Astrocyte of the cerebellum (primary cell): Measurements from ENCODE around the gene UBXN1.
A peak's percentile ranks its signal among the peaks of the same experiment; 100 is the strongest.

ENCODE experiments used
- DNase-seq: peaks from one replicate; pipeline ENCODE4 v3.0.0-alpha.2; 2011; ENCODE audit warnings: low read depth
- H3K4me3 ChIP-seq: 2 replicates; pipeline ENCODE4 v1.5.1; 2011; ENCODE audit warnings: mild to moderate bottlenecking, low read depth, low read length, moderate library complexity
- CTCF ChIP-seq: IDR thresholded peaks from 2 replicates; pipeline ENCODE4 v1.5.1; 2012; ENCODE audit warnings: low read length, low read depth, moderate library complexity, mild to moderate bottlenecking; ENCODE audit errors: missing control alignments
- in situ Hi-C: cut with HindIII; loops from 2 replicates; pipeline ENCODE4 v1.10.0; 2017; ENCODE audit warnings: low sequenced_read_pairs

The UBXN1 gene

GRCh38 chr11:62716206-62716605 lies 37.3 kb upstream of the UBXN1 start:
- no peak for DNase-seq
- TF ChIP-seq CTCF: no peak
- in situ Hi-C loops: no loop called here
- H3K4me3 ChIP-seq: no peak overlapping the region

- TF ChIP-seq CTCF: no peak
- in situ Hi-C loops: no loop called here
These were observed 36.6 kb upstream of the UBXN1 start for GRCh38 chr11:62715150-62716130.

GRCh38 chr11:62713343-62713742 lies 34.5 kb upstream of the UBXN1 start:
- no peak for TF ChIP-seq CTCF
- in situ Hi-C loops: no loop called here
- no peak for DNase-seq
- no peak overlapping the region for H3K4me3 ChIP-seq

More at GRCh38 chr11:62715150-62716130, 36.6 kb upstream of the UBXN1 start:
- no peak overlapping the region for H3K4me3 ChIP-seq
- no peak for DNase-seq

DNA sequence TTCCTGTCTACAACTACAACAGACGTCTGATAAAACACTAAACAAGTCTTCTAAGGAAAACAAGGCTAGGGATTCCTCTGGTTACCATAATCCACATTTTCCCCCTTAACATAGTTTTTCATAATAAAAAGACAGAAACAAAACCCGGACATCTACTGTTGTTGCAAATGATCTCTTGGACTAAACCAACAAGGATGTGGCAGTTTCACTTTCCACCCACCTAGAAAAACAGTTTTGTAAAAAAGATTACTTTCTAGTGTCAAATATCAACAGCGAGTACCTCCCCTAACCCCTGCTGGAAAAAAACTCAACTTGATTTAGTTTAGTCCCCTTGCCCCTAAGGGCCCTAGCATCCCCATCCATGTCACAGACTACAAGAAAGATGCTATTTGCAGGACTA lies 34.0 kb upstream of the UBXN1 start:
- no peak overlapping the region for H3K4me3 ChIP-seq
- TF ChIP-seq CTCF: no peak
- in situ Hi-C loops: no loop called here
- no peak for DNase-seq

DNA sequence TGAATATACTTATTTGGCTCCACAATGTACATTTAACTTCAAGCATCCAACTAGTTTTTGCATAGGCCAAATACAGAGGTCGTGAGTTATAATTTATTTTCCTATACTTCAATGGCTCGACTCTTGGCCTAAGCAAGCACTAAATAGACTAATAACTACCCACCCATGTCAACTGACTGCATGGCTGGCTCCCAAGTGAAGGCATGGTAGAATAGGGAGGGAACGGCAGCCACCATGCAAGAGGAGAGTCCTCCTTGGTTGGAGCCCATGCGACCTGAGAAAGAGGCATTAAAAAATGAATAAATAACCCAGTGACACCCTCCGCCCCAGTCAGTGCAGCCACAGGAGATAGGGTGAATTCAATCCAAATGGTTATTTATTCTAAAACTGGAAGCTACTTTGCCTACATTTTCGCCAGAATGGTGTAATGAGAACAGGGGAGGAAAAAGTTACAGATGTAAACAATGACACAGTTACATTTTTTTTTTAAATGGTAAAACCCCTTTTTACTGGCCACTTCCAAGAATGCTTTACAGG lies 33.5 kb upstream of the UBXN1 start:
- DNase-seq: no peak
- in situ Hi-C loops: no loop called here
- H3K4me3 ChIP-seq: no peak overlapping the region
- TF ChIP-seq CTCF: no peak

GRCh38 chr11:62710001-62710345 lies 31.1 kb upstream of the UBXN1 start:
- no peak for TF ChIP-seq CTCF
- no peak for DNase-seq
- peak overlapping the region; percentile 51 for H3K4me3 ChIP-seq
- in situ Hi-C loops: no loop called here
